ENCODE measurements around the gene CCNF.

CCNF gene

DNA sequence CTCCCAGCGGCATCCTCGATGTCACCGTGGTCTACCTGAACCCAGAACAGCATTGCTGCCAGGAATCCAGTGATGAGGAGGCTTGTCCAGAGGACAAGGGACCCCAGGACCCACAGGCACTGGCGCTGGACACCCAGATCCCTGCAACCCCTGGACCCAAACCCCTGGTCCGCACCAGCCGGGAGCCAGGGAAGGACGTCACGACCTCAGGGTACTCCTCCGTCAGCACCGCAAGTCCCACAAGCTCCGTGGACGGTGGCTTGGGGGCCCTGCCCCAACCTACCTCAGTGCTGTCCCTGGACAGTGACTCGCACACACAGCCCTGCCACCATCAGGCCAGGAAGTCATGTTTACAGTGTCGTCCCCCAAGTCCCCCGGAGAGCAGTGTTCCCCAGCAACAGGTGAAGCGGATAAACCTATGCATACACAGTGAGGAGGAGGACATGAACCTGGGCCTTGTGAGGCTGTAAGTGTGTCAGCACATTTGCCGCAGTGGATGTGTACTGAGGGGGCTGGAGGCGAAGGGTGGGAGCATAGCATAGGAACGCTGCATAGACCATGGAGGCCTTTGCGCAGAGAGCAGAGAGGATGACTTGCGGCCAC lies 27.4 kb downstream of the CCNF start:
- in situ Hi-C loops (cut with HindIII; ENCODE audit: low sequenced_read_pairs), result no loop called here
- H3K4me3 ChIP-seq (ENCODE audit: low read depth, low read length), result no peak overlapping the region

DNA sequence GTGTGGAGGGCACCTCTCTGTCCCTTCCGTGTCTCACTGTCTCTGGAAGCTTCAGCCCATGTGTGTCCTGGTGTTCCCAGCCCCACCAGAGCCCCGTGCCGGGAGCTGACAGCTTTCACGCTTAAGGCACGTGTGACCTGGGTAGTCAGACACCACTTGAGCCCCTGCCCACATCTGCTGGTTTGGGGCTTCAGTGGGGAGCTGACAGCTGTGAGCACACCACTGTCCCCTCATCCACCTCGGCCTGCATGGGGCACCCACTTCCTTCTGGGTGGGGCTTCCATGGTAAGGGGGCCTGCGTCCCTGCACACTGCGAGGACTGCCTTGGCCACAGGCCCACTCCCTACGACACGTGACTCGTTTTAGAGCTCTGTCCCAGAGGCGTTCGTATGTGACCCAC lies 28.0 kb downstream of the CCNF start:
- in situ Hi-C loops (cut with HindIII; ENCODE audit: low sequenced_read_pairs), result no loop called here
- H3K4me3 ChIP-seq (ENCODE audit: low read depth, low read length), result no peak overlapping the region
- TF ChIP-seq, protein P1, sequence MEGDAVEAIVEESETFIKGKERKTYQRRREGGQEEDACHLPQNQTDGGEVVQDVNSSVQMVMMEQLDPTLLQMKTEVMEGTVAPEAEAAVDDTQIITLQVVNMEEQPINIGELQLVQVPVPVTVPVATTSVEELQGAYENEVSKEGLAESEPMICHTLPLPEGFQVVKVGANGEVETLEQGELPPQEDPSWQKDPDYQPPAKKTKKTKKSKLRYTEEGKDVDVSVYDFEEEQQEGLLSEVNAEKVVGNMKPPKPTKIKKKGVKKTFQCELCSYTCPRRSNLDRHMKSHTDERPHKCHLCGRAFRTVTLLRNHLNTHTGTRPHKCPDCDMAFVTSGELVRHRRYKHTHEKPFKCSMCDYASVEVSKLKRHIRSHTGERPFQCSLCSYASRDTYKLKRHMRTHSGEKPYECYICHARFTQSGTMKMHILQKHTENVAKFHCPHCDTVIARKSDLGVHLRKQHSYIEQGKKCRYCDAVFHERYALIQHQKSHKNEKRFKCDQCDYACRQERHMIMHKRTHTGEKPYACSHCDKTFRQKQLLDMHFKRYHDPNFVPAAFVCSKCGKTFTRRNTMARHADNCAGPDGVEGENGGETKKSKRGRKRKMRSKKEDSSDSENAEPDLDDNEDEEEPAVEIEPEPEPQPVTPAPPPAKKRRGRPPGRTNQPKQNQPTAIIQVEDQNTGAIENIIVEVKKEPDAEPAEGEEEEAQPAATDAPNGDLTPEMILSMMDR (IDR thresholded peaks at IDR 0.05; ENCODE audit: low read depth, low read length, missing control alignments), result no peak
- DNase-seq (ENCODE audit: low read depth), result no peak

More for the DNA sequence above, 27.4 kb downstream of the CCNF start:
- TF ChIP-seq, protein P1 (IDR thresholded peaks at IDR 0.05; ENCODE audit: low read depth, low read length, missing control alignments), result no peak
- DNase-seq (ENCODE audit: low read depth), result no peak

DNA sequence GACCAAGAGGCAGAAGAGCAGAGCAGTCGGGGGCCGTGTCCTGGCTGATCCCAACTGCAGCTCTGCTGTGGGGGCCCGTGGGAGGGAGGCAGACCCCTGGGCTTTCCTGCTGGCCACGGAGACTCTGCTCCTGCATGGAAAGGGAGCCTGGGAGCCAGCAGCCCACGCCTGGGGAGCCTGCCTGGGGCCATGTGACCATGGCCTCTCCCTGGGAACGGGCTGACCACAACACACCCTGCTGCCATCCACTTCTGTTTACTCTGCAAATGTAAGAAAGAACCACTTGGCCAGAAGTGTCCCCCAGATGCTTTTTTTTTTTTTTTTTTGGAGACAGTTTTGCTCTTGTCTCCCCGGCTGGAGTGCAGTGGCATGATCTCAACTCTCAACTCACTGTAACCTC lies 28.7 kb downstream of the CCNF start:
- TF ChIP-seq, protein P1 (IDR thresholded peaks at IDR 0.05; ENCODE audit: low read depth, low read length, missing control alignments), result no peak
- no peak for DNase-seq (ENCODE audit: low read depth)
- no peak overlapping the region for H3K4me3 ChIP-seq (ENCODE audit: low read depth, low read length)
- in situ Hi-C loops (cut with HindIII; ENCODE audit: low sequenced_read_pairs), result no loop called here

DNA sequence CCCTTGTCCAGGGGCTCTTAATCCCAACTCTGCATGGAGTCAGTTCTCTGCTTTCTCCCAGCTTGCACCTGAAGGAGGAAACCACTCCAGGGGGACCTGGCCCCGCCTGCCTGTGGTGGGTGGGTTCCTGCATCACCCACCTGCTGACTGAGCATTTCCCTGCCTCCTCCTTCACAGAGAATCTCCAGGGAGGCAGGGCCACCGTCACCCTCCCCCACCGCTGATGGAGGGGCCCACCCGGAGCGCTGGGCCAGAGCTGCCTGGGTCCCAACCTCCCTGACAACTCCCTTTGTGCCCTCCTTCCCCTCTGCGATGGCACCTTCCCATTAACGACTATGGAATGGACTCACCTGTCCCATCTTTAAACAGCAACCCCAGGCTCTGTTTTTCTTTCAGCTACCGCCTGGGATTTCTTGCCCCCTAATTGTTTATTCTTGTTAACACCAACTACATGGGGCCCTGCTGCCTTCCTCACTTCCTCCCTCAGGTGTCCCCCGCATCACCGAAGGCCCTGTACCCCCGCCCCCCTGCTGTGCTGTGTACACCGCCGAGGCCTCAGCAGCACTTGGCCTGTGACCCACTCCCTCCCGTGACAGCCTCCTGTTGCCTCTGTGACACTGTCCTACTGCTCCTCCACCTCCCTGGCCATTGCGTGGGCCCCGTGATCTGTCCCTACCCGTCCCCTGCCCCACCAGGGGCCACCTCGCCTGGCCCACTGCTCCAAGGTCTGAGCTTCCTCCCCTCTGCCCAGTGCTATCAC lies 29.8 kb downstream of the CCNF start:
- DNase-seq (ENCODE audit: low read depth), result no peak
- TF ChIP-seq, protein P1 (IDR thresholded peaks at IDR 0.05; ENCODE audit: low read depth, low read length, missing control alignments), result no peak
- peak overlapping the region; percentile 66 for H3K4me3 ChIP-seq (ENCODE audit: low read depth, low read length)
- in situ Hi-C loops (cut with HindIII; ENCODE audit: low sequenced_read_pairs), result no loop called here

DNA sequence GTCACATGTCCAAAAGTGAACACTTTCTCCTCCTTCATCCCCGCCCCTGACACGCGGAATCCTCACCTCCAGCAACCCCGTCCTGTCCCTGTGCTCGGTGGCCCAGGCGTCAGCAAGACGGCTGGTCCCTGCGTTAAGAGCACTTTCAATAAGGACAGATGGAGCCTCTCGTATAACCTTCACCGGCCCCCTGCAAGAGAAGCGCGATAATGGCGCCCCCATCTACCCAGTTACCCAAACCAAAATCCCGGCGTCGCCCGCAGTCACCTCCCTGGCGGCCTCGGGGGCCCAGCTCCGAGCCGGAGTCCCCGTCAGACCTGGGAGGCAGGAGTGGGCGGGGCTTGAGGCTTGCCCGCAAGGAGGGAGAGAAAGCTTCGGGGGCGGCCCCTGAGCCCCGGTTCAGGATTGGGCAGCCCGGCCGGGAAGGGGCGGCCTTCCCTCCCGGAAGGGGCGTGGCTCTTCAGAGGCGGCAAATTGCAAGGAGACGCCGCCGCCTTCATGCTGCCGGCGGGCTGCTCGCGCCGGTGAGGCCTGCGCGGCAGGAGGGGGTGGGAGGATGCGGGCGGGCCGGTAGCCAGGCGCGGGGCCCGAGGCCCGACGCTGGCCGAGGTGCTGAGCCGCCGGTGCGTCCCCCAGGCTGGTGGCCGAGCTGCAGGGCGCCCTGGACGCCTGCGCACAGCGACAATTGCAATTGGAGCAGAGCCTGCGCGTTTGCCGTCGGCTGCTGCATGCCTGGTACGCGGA lies 30.6 kb downstream of the CCNF start, which contains the start of gene TEDC2:
TSS of gene TEDC2 (plus strand) at position 463 of the 744 bp plus-strand sequence. CDS start at position 499, 36 bp downstream.
- in situ Hi-C loops (cut with HindIII; ENCODE audit: low sequenced_read_pairs), result no loop called here
- peak within 1 kb of the TSS; percentile 66 for H3K4me3 ChIP-seq (ENCODE audit: low read depth, low read length)
- TF ChIP-seq, protein P1 (IDR thresholded peaks at IDR 0.05; ENCODE audit: low read depth, low read length, missing control alignments), result no peak
- peak; percentile 75 for DNase-seq (ENCODE audit: low read depth)

DNA sequence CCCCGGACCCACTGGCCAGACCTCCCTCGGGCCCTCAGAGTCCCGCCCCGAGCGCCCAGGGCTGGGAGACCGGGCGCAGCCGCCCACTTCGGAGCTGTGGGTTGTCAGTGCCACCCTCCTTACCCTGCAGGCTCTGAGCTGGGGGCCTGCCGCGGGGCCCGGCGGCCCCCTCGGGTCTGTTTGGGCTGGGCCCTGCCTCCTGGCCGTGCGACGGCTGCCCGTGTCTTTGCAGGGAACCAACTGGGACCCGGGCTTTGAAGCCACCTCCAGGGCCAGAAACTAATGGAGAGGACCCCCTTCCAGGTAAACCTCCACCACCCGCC lies 31.1 kb downstream of the CCNF start:
- no peak for DNase-seq (ENCODE audit: low read depth)
- TF ChIP-seq, protein P1 (IDR thresholded peaks at IDR 0.05; ENCODE audit: low read depth, low read length, missing control alignments), result no peak
- in situ Hi-C loops (cut with HindIII; ENCODE audit: low sequenced_read_pairs), result no loop called here
- peak overlapping the region; percentile 66 for H3K4me3 ChIP-seq (ENCODE audit: low read depth, low read length)
